HG02943 (cell line): ENCODE data around the gene ESYT1.

Source experiments
- ATAC-seq: cut with Tn5 transposase; IDR thresholded peaks from one replicate; pipeline ENCODE4 v1.9.1; 2021; ENCODE audit warnings: mild to moderate bottlenecking, low read depth, moderate library complexity; ENCODE audit not compliant: unreplicated experiment

Gene ESYT1

GRCh38 chr12:56169229-56169759 is 41.2 kb downstream of the ESYT1 start:
- ATAC-seq: no peak

GRCh38 chr12:56172839-56173238 is 44.8 kb downstream of the ESYT1 start:
- ATAC-seq: no peak

GRCh38 chr12:56178347-56178746 is 50.3 kb downstream of the ESYT1 start:
- no peak for ATAC-seq

GRCh38 chr12:56186957-56187356 is 58.9 kb downstream of the ESYT1 start:
- ATAC-seq: no peak

- no peak for ATAC-seq
These were observed 60.2 kb downstream of the ESYT1 start for GRCh38 chr12:56188131-56188777.

GRCh38 chr12:56188778-56189098 is 60.7 kb downstream of the ESYT1 start:
- ATAC-seq: no peak

GRCh38 chr12:56189099-56189917 is 61.2 kb downstream of the ESYT1 start, which contains the start of gene SMARCC2:
TSS of gene SMARCC2 (minus strand) at chr12:56189483. CDS start at chr12:56189461, 22 bp downstream.
- peak; percentile 64 for ATAC-seq

- peak; percentile 46 for ATAC-seq
These were observed 62.0 kb downstream of the ESYT1 start for GRCh38 chr12:56189918-56190694.

GRCh38 chr12:56190695-56191155 is 62.7 kb downstream of the ESYT1 start:
- ATAC-seq: no peak

GRCh38 chr12:56192582-56192981 is 64.5 kb downstream of the ESYT1 start:
- ATAC-seq: no peak

GRCh38 chr12:56193025-56193578 is 65.0 kb downstream of the ESYT1 start:
- ATAC-seq: no peak
